ENCODE measurements around the gene CES3.
A peak's percentile ranks its signal among the peaks of the same experiment; 100 is the strongest.

Gene CES3

GRCh38 chr16:67013823-67014633 lies 53.0 kb downstream of the CES3 start:
- no peak for DNase-seq (ENCODE audit: low read depth)
- H3K4me3 ChIP-seq (ENCODE audit: control insufficient read depth, low read depth, low read length), result peak overlapping the region; percentile 36
- TF ChIP-seq, protein P1, sequence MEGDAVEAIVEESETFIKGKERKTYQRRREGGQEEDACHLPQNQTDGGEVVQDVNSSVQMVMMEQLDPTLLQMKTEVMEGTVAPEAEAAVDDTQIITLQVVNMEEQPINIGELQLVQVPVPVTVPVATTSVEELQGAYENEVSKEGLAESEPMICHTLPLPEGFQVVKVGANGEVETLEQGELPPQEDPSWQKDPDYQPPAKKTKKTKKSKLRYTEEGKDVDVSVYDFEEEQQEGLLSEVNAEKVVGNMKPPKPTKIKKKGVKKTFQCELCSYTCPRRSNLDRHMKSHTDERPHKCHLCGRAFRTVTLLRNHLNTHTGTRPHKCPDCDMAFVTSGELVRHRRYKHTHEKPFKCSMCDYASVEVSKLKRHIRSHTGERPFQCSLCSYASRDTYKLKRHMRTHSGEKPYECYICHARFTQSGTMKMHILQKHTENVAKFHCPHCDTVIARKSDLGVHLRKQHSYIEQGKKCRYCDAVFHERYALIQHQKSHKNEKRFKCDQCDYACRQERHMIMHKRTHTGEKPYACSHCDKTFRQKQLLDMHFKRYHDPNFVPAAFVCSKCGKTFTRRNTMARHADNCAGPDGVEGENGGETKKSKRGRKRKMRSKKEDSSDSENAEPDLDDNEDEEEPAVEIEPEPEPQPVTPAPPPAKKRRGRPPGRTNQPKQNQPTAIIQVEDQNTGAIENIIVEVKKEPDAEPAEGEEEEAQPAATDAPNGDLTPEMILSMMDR (IDR thresholded peaks at IDR 0.05; ENCODE audit: control insufficient read depth, insufficient read depth, low read depth, low read length, missing control alignments), result no peak

DNA sequence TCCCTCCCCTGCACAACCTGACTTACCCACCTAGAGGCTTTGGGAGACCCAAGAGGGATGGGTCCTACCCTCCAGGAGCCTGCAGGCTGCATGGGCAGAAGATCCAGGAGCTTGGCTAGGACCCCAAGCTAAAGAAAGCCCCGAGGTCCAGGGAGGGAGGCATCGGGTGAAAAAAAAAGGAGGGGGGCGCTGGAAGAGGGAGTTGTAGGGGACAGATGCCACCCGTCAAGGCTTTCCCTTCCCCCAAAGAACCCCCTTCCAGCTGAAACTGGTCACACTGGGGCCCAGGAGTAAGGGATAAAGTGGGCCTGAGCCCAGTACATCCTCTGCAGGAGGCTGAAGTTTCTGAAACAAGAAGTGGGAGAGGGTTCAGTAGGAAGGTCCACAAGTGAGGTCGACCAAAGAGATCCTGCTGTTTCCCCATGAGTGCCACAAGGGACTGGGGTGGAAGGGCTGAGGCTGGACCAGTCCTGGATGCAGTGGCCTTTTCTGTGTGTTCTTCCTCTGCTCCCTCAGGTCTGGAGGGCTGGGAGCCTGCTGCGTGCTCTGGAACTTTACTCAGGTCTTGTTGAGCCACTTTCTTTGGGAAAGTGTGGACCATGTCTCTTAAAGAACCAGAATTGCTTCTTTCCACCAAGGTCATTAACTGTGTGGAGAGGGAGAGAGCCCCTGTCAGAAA lies 53.7 kb downstream of the CES3 start:
- TF ChIP-seq, protein P1 (IDR thresholded peaks at IDR 0.05; ENCODE audit: control insufficient read depth, insufficient read depth, low read depth, low read length, missing control alignments), result no peak
- no peak overlapping the region for H3K4me3 ChIP-seq (ENCODE audit: control insufficient read depth, low read depth, low read length)
- no peak for DNase-seq (ENCODE audit: low read depth)

DNA sequence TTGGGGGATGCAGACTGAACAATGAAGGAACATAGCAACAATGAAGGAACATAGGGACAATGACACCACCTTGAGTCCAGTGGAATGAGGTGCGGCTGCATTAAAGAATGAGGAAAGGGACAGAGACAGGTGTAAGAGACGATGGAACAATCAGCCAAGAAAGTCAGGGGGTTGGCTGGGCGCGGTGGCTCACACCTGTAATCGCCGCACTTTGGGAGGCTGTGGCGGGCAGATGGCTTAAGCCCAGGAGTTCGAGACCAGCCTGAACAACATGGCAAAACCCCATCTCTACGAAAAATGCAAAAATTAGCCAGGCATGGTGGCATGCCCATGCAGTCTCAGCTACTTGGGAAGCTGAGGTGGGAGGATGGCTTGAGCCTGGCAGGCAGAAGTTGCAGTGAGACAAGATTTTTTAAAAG lies 54.3 kb downstream of the CES3 start:
- TF ChIP-seq, protein P1 (IDR thresholded peaks at IDR 0.05; ENCODE audit: control insufficient read depth, insufficient read depth, low read depth, low read length, missing control alignments), result no peak
- no peak overlapping the region for H3K4me3 ChIP-seq (ENCODE audit: control insufficient read depth, low read depth, low read length)
- no peak for DNase-seq (ENCODE audit: low read depth)

- H3K4me3 ChIP-seq (ENCODE audit: control insufficient read depth, low read depth, low read length), result no peak overlapping the region
- DNase-seq (ENCODE audit: low read depth), result no peak
- TF ChIP-seq, protein P1 (IDR thresholded peaks at IDR 0.05; ENCODE audit: control insufficient read depth, insufficient read depth, low read depth, low read length, missing control alignments), result no peak
Observed at GRCh38 chr16:67016143-67016542, 55.1 kb downstream of the CES3 start.

GRCh38 chr16:67016681-67017420 lies 55.8 kb downstream of the CES3 start:
- DNase-seq (ENCODE audit: low read depth), result no peak
- no peak overlapping the region for H3K4me3 ChIP-seq (ENCODE audit: control insufficient read depth, low read depth, low read length)
- TF ChIP-seq, protein P1 (IDR thresholded peaks at IDR 0.05; ENCODE audit: control insufficient read depth, insufficient read depth, low read depth, low read length, missing control alignments), result no peak

GRCh38 chr16:67017421-67017750 lies 56.3 kb downstream of the CES3 start:
- no peak for DNase-seq (ENCODE audit: low read depth)
- no peak overlapping the region for H3K4me3 ChIP-seq (ENCODE audit: control insufficient read depth, low read depth, low read length)
- TF ChIP-seq, protein P1 (IDR thresholded peaks at IDR 0.05; ENCODE audit: control insufficient read depth, insufficient read depth, low read depth, low read length, missing control alignments), result no peak
